Measurements from ENCODE around the gene C7orf33. TPM values are rescaled to one million over a fixed set of nuclear protein-coding genes. Genes with fewer than 3 reads are reported as not detected.

The C7orf33 gene
- total RNA-seq: not detected
- not detected for polyA plus RNA-seq (ENCODE audit: insufficient read length in 6 of 6)
- long read RNA-seq, donor 1: 0 reads
- long read RNA-seq, donor 2: 0 reads
- long read RNA-seq, donor 3: 0 reads
- long read RNA-seq, donor 4: 0 reads
- long read RNA-seq, donor 5: 0 reads
- long read RNA-seq, donor 6: 0 reads
- long read RNA-seq, donor 7: 0 reads
- long read RNA-seq, donor 8: 0 reads
- long read RNA-seq, donor 9: 0 reads
- long read RNA-seq, donor 10: 0 reads
- long read RNA-seq, donor 11: 0 reads
- long read RNA-seq, donor 12: 0 reads

DNA sequence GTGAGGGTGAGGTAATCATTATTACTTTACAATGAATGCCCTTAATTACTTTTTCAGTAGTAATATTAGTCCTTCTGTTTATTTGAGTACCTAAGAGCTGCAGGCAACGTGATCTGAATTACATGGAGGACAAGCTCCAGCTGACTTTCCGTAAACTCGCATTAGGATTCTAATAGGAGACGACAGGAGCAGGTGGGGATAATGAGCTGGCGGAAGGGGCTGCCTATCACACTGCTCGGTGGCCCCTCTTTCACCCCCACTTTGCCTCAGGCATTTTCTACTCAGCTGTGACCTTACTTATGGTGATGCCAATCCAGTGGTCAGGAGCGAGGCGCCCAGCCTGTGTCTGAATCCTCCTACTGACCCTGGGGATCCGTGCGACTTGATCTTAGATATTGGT, at the start of gene C7orf33:
Gene C7orf33, plus strand, starts transcription at position 296 of the 400 bp plus-strand sequence. CDS start 160 bp downstream, outside the sequence.
- DNase-seq (no peak), ATAC-seq (no peak)
- H3K27me3 ChIP-seq: peaks cover 0 to 16% of the 10 kb centered on the region in 2 donors
- H3K36me3 ChIP-seq: no peaks in the 10 kb centered on the region
- TF ChIP-seq, protein P1, sequence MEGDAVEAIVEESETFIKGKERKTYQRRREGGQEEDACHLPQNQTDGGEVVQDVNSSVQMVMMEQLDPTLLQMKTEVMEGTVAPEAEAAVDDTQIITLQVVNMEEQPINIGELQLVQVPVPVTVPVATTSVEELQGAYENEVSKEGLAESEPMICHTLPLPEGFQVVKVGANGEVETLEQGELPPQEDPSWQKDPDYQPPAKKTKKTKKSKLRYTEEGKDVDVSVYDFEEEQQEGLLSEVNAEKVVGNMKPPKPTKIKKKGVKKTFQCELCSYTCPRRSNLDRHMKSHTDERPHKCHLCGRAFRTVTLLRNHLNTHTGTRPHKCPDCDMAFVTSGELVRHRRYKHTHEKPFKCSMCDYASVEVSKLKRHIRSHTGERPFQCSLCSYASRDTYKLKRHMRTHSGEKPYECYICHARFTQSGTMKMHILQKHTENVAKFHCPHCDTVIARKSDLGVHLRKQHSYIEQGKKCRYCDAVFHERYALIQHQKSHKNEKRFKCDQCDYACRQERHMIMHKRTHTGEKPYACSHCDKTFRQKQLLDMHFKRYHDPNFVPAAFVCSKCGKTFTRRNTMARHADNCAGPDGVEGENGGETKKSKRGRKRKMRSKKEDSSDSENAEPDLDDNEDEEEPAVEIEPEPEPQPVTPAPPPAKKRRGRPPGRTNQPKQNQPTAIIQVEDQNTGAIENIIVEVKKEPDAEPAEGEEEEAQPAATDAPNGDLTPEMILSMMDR (IDR thresholded peaks at IDR 0.05): no peak
- H3K9me3 ChIP-seq: no peaks in the 10 kb centered on the region
- no peaks in the 10 kb centered on the region for H3K4me1 ChIP-seq
- H3K4me3 ChIP-seq: no peak within 1 kb of the TSS
- intact Hi-C loops (cut with DNase I): no loop called here
- H3K27ac ChIP-seq: no peak within 1 kb of the TSS

DNA sequence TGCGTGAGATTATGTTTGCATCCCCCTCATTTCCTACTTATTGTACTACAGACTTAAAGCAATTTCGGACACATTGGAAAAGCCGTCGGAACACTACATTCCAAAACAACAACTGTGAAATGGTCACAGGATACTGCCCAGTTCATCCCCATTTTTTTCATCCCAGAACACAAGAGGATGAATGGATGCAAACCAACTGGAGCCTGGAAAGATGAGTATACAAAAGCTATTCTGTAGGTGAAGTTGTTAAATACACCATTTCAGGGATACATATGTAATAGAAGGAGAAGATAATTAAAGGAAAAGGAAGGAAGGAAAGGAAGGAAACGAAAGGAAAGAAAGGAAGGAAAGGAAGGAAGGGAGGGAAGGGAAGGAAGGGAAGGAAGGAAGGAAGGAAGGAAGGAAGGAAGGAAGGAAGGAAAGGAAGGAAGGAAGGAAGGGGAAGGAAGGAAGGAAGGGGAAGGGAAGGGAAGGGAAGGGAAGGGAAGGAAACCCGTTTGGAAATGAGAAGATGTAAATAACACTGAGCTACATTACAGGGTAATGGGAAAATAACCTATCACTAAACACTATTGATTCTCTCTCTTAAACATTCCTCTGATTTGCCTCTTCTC, 48.6 kb upstream of the C7orf33 start:
- ATAC-seq (no peak), DNase-seq (no peak)
- no peak overlapping the region for H3K4me3 ChIP-seq
- no peak overlapping the region for H3K27ac ChIP-seq
- H3K9me3 ChIP-seq: no peaks in the 10 kb centered on the region
- no peaks in the 10 kb centered on the region for H3K36me3 ChIP-seq
- intact Hi-C loops (cut with DNase I): no loop called here
- TF ChIP-seq, protein P1 (IDR thresholded peaks at IDR 0.05): no peak
- no peaks in the 10 kb centered on the region for H3K27me3 ChIP-seq
- H3K4me1 ChIP-seq: no peaks in the 10 kb centered on the region

GRCh38 chr7:148543302-148543701, 47.3 kb upstream of the C7orf33 start:
- H3K4me1 ChIP-seq: no peaks in the 10 kb centered on the region
- H3K36me3 ChIP-seq: no peaks in the 10 kb centered on the region
- H3K27me3 ChIP-seq: no peaks in the 10 kb centered on the region
- H3K4me3 ChIP-seq: no peak overlapping the region
- TF ChIP-seq, protein P1 (IDR thresholded peaks at IDR 0.05): no peak
- ATAC-seq (no peak), DNase-seq (no peak)
- H3K27ac ChIP-seq: no peak overlapping the region
- intact Hi-C loops (cut with DNase I): no loop called here
- H3K9me3 ChIP-seq: no peaks in the 10 kb centered on the region

GRCh38 chr7:148545172-148545571, 45.4 kb upstream of the C7orf33 start:
- Histone ChIP-seq H3K27me3 (no peaks in the 10 kb centered on the region), H3K27ac (no peak overlapping the region), H3K36me3 (no peaks in the 10 kb centered on the region), H3K4me1 (no peaks in the 10 kb centered on the region), H3K4me3 (no peak overlapping the region), H3K9me3 (no peaks in the 10 kb centered on the region)
- intact Hi-C loops (cut with DNase I): no loop called here
- TF ChIP-seq, protein P1 (IDR thresholded peaks at IDR 0.05): no peak
- no peak for DNase-seq
- ATAC-seq: no peak

DNA sequence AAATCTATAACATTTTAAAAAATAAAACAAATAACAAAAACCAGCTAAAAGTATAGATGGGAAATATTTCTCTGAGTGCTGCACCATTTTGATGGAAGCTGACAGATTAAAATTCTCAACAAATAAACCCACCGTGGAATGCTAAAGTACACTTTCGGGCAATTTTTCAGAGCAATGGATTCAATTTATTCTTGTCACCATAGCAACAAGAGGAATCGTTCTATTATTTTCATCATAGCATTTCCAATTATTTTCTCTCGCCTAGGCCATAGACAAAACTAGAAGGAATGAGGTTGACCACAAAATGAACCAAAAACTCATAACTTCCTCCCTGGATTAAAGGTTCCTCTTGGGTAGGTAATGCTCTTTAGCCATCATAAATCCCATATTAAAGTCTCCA, 44.6 kb upstream of the C7orf33 start:
- TF ChIP-seq, protein P1 (IDR thresholded peaks at IDR 0.05): no peak
- Histone ChIP-seq H3K4me3 (no peak overlapping the region), H3K27me3 (no peaks in the 10 kb centered on the region), H3K4me1 (no peaks in the 10 kb centered on the region), H3K36me3 (no peaks in the 10 kb centered on the region), H3K27ac (no peak overlapping the region), H3K9me3 (peaks cover 0 to 3% of the 10 kb centered on the region in 2 donors)
- DNase-seq (no peak), ATAC-seq (no peak)
- intact Hi-C loops (cut with DNase I): no loop called here
